Breast epithelium (tissue), 4 donors: ENCODE results near the gene MB21D2. TPM values are rescaled to one million over a fixed set of nuclear protein-coding genes. Genes with fewer than 3 reads are reported as not detected.

ENCODE experiments used
- DNase-seq, 2 donors: peaks; one replicate each; pipeline ENCODE4 v3.0.0-alpha.2; 2019; ENCODE audit warnings: low spot score in 2 of 2
- H3K27ac ChIP-seq, 2 donors: fragments of 200-600 bp; sonication (generic) in 1 of 2; one replicate each; pipeline ENCODE4 v1.5.1; 2016 to 2019; ENCODE audit warnings: mild to moderate bottlenecking in 1 of 2
- H3K27me3 ChIP-seq, 2 donors: fragments of 200-600 bp; sonication (generic) in 1 of 2; one replicate each; pipeline versions ENCODE4 v1.5.1 to v1.6.0; 2017 to 2019; ENCODE audit warnings: control low read depth in 1 of 2, mild to moderate bottlenecking in 1 of 2
- H3K36me3 ChIP-seq: fragments of 200-600 bp; one replicate; pipeline ENCODE4 v1.5.1; 2019
- H3K4me1 ChIP-seq, 2 donors: fragments of 200-600 bp; sonication (generic); one replicate each; pipeline ENCODE4 v1.5.1; 2016 to 2019; ENCODE audit warnings: control low read depth in 1 of 2
- H3K4me3 ChIP-seq, 3 donors: fragments of 200-600 bp; sonication (generic); 1 replicate in 2 of 3; 2 replicates in 1 of 3; pipeline ENCODE4 v1.5.1; 2016 to 2019; ENCODE audit warnings: mild to moderate bottlenecking in 3 of 3, moderate library complexity in 2 of 3
- H3K9me3 ChIP-seq, 2 donors: fragments of 200-600 bp; sonication (generic) in 1 of 2; one replicate each; pipeline ENCODE4 v1.5.1; 2016 to 2019; ENCODE audit warnings: control low read depth in 1 of 2
- POLR2A ChIP-seq: fragments of 450-650 bp; IDR thresholded peaks from one replicate; pipeline ENCODE4 v1.6.1; 2016; ENCODE audit warnings: antibody characterized with exemption, mild to moderate bottlenecking, moderate library complexity
- POLR2AphosphoS5 ChIP-seq, 3 donors: sonication (generic); formaldehyde crosslinking; IDR thresholded peaks; one replicate each; pipeline ENCODE4 v1.6.1; 2017; ENCODE audit warnings: antibody characterized with exemption in 3 of 3
- intact Hi-C: fragments of 100-400 bp; cut with DNase I; formaldehyde crosslinking; loops from one replicate; pipeline ENCODE4 v1.15.1; 2023; ENCODE audit warnings: low total_unique reads
- total RNA-seq, 3 donors: library from RNA; depleted of rRNA; stranded (reverse); fragments of >200 nt; gene quantifications; one replicate each; pipeline ENCODE4 v1.1.0, GENCODE V29; 2016
- TF ChIP-seq, protein P1 (sequence below), 3 donors: fragments of 450-650 bp; IDR thresholded peaks; one replicate each; pipeline ENCODE4 v1.5.1; 2016 to 2017; ENCODE audit warnings: antibody characterized with exemption in 3 of 3, mild to moderate bottlenecking in 3 of 3, moderate library complexity in 3 of 3

MB21D2 gene
- total RNA-seq, 3 donors from 2014 or later, result 4.0 to 11.9 (median 6.2) TPM

- no peak overlapping the region for H3K4me3 ChIP-seq
- peak overlapping the region in 1 of 2 donors; percentile 9 for H3K27ac ChIP-seq
- intact Hi-C loops, result no loop called here
- no peaks in the 10 kb centered on the region for H3K9me3 ChIP-seq
- peak in 1 of 2 donors; percentile 29 for DNase-seq
- H3K4me1 ChIP-seq, result peaks cover 6 to 12% of the 10 kb centered on the region in 2 donors
- no peaks in the 10 kb centered on the region for H3K36me3 ChIP-seq
- no peaks in the 10 kb centered on the region for H3K27me3 ChIP-seq
- no peak for TF ChIP-seq POLR2AphosphoS5 (IDR thresholded peaks at IDR 0.05)
- TF ChIP-seq, protein P1, sequence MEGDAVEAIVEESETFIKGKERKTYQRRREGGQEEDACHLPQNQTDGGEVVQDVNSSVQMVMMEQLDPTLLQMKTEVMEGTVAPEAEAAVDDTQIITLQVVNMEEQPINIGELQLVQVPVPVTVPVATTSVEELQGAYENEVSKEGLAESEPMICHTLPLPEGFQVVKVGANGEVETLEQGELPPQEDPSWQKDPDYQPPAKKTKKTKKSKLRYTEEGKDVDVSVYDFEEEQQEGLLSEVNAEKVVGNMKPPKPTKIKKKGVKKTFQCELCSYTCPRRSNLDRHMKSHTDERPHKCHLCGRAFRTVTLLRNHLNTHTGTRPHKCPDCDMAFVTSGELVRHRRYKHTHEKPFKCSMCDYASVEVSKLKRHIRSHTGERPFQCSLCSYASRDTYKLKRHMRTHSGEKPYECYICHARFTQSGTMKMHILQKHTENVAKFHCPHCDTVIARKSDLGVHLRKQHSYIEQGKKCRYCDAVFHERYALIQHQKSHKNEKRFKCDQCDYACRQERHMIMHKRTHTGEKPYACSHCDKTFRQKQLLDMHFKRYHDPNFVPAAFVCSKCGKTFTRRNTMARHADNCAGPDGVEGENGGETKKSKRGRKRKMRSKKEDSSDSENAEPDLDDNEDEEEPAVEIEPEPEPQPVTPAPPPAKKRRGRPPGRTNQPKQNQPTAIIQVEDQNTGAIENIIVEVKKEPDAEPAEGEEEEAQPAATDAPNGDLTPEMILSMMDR (IDR thresholded peaks at IDR 0.05), result peak in 2 of 3 donors; percentile 13 to 29
- TF ChIP-seq POLR2A, result no peak
These were observed 91.9 kb downstream of the MB21D2 start for GRCh38 chr3:192825657-192826200.

DNA sequence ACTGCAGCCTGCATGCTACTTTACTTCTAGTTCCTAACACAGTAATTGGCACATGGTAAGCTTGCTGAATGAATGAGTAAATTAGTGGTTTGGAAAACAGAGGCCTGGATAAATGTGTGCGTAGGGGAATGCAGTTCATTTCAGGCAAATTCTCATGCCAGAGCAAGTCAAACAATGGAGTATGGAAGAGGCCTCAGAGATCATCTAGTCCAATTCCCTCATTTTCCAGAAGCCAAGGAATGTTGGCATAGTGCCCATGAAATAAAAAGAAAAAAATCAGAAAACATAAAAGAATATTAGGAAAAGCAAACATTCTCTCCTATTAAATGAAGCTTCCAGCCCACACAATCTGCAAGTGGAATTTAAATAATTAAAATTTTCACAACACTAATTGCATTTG is 92.4 kb downstream of the MB21D2 start:
- TF ChIP-seq POLR2A (no peak), POLR2AphosphoS5 (IDR thresholded peaks at IDR 0.05) (no peak)
- TF ChIP-seq, protein P1 (IDR thresholded peaks at IDR 0.05), result no peak
- Histone ChIP-seq H3K4me3 (no peak overlapping the region), H3K27me3 (no peaks in the 10 kb centered on the region), H3K9me3 (no peaks in the 10 kb centered on the region), H3K36me3 (no peaks in the 10 kb centered on the region), H3K4me1 (peaks cover 6 to 12% of the 10 kb centered on the region in 2 donors), H3K27ac (peak overlapping the region in 1 of 2 donors; percentile 9)
- DNase-seq, result no peak
- intact Hi-C loops, result no loop called here

DNA sequence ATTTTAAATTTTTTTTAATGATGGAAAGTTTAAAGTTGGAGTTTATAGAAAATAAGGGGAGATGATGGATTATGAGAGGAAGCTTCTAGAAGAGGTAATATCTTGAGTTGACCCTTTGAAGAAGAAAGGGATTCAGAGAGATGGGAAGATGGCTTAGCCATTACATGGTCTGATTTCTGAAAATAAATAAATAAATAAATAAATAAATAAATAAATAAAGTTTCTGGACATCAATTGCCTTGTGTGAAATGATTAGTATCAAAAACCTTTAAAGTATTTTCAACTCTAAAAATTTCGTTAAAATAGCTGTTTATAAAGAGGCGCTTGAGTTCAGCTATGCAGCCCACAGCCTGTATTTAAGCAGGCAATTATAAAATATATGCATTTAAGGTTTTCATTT is 93.3 kb downstream of the MB21D2 start:
- H3K36me3 ChIP-seq, result no peaks in the 10 kb centered on the region
- intact Hi-C loops, result no loop called here
- peaks cover 6 to 12% of the 10 kb centered on the region in 2 donors for H3K4me1 ChIP-seq
- H3K27me3 ChIP-seq, result no peaks in the 10 kb centered on the region
- DNase-seq, result no peak
- H3K27ac ChIP-seq, result no peak overlapping the region
- H3K9me3 ChIP-seq, result no peaks in the 10 kb centered on the region
- TF ChIP-seq, protein P1 (IDR thresholded peaks at IDR 0.05), result no peak
- no peak for TF ChIP-seq POLR2AphosphoS5 (IDR thresholded peaks at IDR 0.05)
- TF ChIP-seq POLR2A, result no peak
- H3K4me3 ChIP-seq, result no peak overlapping the region

- intact Hi-C loops, result no loop called here
- TF ChIP-seq, protein P1 (IDR thresholded peaks at IDR 0.05), result no peak
- TF ChIP-seq POLR2AphosphoS5 (IDR thresholded peaks at IDR 0.05) (no peak), POLR2A (no peak)
- no peak for DNase-seq
- no peaks in the 10 kb centered on the region for H3K27me3 ChIP-seq
- H3K4me1 ChIP-seq, result peaks cover 5 to 12% of the 10 kb centered on the region in 2 donors
- H3K27ac ChIP-seq, result no peak overlapping the region
- no peaks in the 10 kb centered on the region for H3K9me3 ChIP-seq
- H3K36me3 ChIP-seq, result no peaks in the 10 kb centered on the region
- H3K4me3 ChIP-seq, result no peak overlapping the region
These were observed 96.5 kb downstream of the MB21D2 start for GRCh38 chr3:192821161-192821560.

DNA sequence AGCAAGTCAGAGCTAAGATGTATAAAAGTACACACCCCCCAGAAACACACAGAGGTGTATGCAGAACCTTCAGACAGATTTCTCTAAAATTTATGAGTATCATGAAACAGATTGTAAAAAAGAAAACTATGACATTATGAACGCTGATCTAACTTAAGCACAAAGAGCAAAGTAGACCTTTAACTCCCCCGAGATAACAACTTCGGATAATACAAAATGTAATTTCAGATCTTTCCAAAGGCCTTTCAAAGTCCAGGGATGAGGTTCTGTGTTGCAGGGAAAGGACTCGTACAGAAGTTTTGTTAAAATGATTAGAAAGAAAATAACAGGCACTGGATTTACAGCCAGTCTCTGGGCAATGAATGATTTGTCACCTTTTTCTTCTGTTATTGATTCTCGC is 97.5 kb downstream of the MB21D2 start:
- no peak overlapping the region for H3K4me3 ChIP-seq
- DNase-seq, result no peak
- intact Hi-C loops, result no loop called here

More for the DNA sequence above, 97.5 kb downstream of the MB21D2 start:
- TF ChIP-seq POLR2AphosphoS5 (IDR thresholded peaks at IDR 0.05), result no peak
- TF ChIP-seq, protein P1 (IDR thresholded peaks at IDR 0.05), result no peak
- TF ChIP-seq POLR2A, result no peak
- Histone ChIP-seq H3K4me1 (peaks cover 0 to 4% of the 10 kb centered on the region in 2 donors), H3K9me3 (no peaks in the 10 kb centered on the region), H3K36me3 (no peaks in the 10 kb centered on the region), H3K27me3 (no peaks in the 10 kb centered on the region), H3K27ac (no peak overlapping the region)
